SK-N-SH (cell line): ENCODE measurements around the gene TCN1. TPM values are rescaled to one million over a fixed set of nuclear protein-coding genes. Genes with fewer than 3 reads are reported as not detected.
"Not testable (repeated sequence)": the region's sequence is repeated elsewhere in the genome, so short reads cannot be mapped to it uniquely, and the experiment has no call there.

Experiments used
- CTCF ChIA-PET: fragments of 300-600, 350-600 bp; formaldehyde crosslinking; extraction: SDS; loops from one replicate; lab custom pipeline; 2021; lab: Yijun Ruan, JAX
- POLR2A ChIA-PET: fragments of 350-600 bp; sonication (Branson Sonifier 250); formaldehyde crosslinking; extraction: SDS; loops from one replicate; lab custom pipeline; 2020; ENCODE audit warnings: antibody characterized with exemption, inconsistent platforms; lab: Yijun Ruan, JAX
- DNase-seq: peaks from one replicate; pipeline ENCODE4 v3.0.0; 2012
- H2AFZ ChIP-seq: fragments of 200-600 bp; sonication (generic); 2 replicates; pipeline ENCODE4 v1.8.1; 2016; ENCODE audit warnings: antibody characterized with exemption, mild to moderate bottlenecking, low read depth
- H3F3A ChIP-seq: fragments of 200-600 bp; sonication (generic); replicated peaks from 2 replicates; pipeline ENCODE3; 2016; ENCODE audit warnings: antibody characterized with exemption, mild to moderate bottlenecking; ENCODE audit not compliant: insufficient read depth
- H3K27ac ChIP-seq, 2 experiments: fragments of 200-500 bp in 1 of 2; fragments of 200-600 bp in 1 of 2; sonication (Bioruptor generic) in 1 of 2; sonication (generic), shearing (Covaris generic) in 1 of 2; 2 replicates each; pipeline versions ENCODE4 v1.5.1 to v1.6.1; 2014 to 2016; ENCODE audit warnings: low read depth in 2 of 2, inconsistent platforms in 1 of 2, low read length in 1 of 2, mild to moderate bottlenecking in 1 of 2, mixed read lengths in 1 of 2
- H3K27me3 ChIP-seq: fragments of 200-600 bp; sonication (generic), shearing (Covaris generic); 2 replicates; pipeline ENCODE4 v1.6.1; 2016; ENCODE audit warnings: mixed run types; ENCODE audit not compliant: insufficient read depth
- H3K36me3 ChIP-seq, 2 experiments: fragments of 200-500 bp in 1 of 2; fragments of 200-600 bp in 1 of 2; sonication (Bioruptor generic) in 1 of 2; sonication (generic) in 1 of 2; replicated peaks in 1 of 2; 2 replicates each; pipeline versions ENCODE3 to v1.5.1; 2014 to 2016; ENCODE audit warnings: low read length in 1 of 2, mild to moderate bottlenecking in 1 of 2; ENCODE audit not compliant: insufficient read depth in 2 of 2, control insufficient read depth in 1 of 2
- H3K4me1 ChIP-seq, 2 experiments: fragments of 200-500 bp in 1 of 2; fragments of 200-600 bp in 1 of 2; sonication (Bioruptor generic) in 1 of 2; sonication (generic), shearing (Covaris generic) in 1 of 2; 2 replicates each; pipeline versions ENCODE4 v1.5.1 to v1.6.1; 2014 to 2016; ENCODE audit warnings: low read depth in 1 of 2, low read length in 1 of 2, mixed run types in 1 of 2; ENCODE audit not compliant: insufficient read depth in 2 of 2, control insufficient read depth in 1 of 2
- H3K4me2 ChIP-seq: fragments of 200-600 bp; sonication (generic), shearing (Covaris generic); 2 replicates; pipeline ENCODE4 v1.6.1; 2017; ENCODE audit warnings: mixed run types
- H3K4me3 ChIP-seq, 2 experiments: fragments of 200-500 bp in 1 of 2; fragments of 200-600 bp in 1 of 2; sonication (Bioruptor generic) in 1 of 2; sonication (generic), shearing (Covaris generic) in 1 of 2; 2 replicates each; pipeline versions ENCODE4 v1.5.1 to v1.8.1; 2014 to 2016; ENCODE audit warnings: low read depth in 2 of 2, inconsistent platforms in 1 of 2, low read length in 1 of 2, mild to moderate bottlenecking in 1 of 2, mixed read lengths in 1 of 2, moderate library complexity in 1 of 2
- H3K79me2 ChIP-seq: fragments of 200-600 bp; sonication (generic); 2 replicates; pipeline ENCODE4 v1.8.1; 2017; ENCODE audit warnings: mild to moderate bottlenecking; ENCODE audit not compliant: insufficient read depth
- H3K9ac ChIP-seq: fragments of 200-600 bp; sonication (generic); 2 replicates; pipeline ENCODE4 v1.6.1; 2017; ENCODE audit warnings: mixed run types
- H3K9me2 ChIP-seq: fragments of 200-600 bp; sonication (generic); 2 replicates; pipeline ENCODE4 v1.6.1; 2017; ENCODE audit warnings: mixed run types
- H3K9me3 ChIP-seq: fragments of 200-600 bp; sonication (generic); 2 replicates; pipeline ENCODE4 v1.6.1; 2017; ENCODE audit warnings: mixed run types, mild to moderate bottlenecking, moderate library complexity
- H4K20me1 ChIP-seq: fragments of 200-600 bp; sonication (generic); 2 replicates; pipeline ENCODE4 v1.6.1; 2017; ENCODE audit warnings: mild to moderate bottlenecking, mixed run types; ENCODE audit not compliant: insufficient read depth
- ELF1 ChIP-seq: IDR thresholded peaks from 2 replicates; pipeline ENCODE4 v1.4.0; 2012
- EP300 ChIP-seq, 2 experiments: IDR thresholded peaks; 2 replicates each; pipeline versions ENCODE4 v1.4.0 to v1.6.1; 2012; ENCODE audit warnings: borderline replicate concordance in 1 of 2, low read depth in 1 of 2, low read length in 1 of 2
- EZH2phosphoT487 ChIP-seq: fragments of 200-600 bp; sonication (generic); IDR thresholded peaks from 2 replicates; pipeline ENCODE4 v1.6.1; 2017; ENCODE audit warnings: low read depth, mixed run types, mild to moderate bottlenecking, antibody characterized with exemption, moderate library complexity, borderline replicate concordance
- FOSL2 ChIP-seq: IDR thresholded peaks from 2 replicates; pipeline ENCODE4 v1.4.0; 2012; ENCODE audit warnings: low read depth, mild to moderate bottlenecking, moderate library complexity, borderline replicate concordance
- FOXJ3 ChIP-seq: sonication (generic); formaldehyde crosslinking; IDR thresholded peaks from 2 replicates; pipeline ENCODE4 v1.5.1; 2020; ENCODE audit warnings: mild to moderate bottlenecking, missing genetic modification reagents
- GATA2 ChIP-seq: sonication (generic); formaldehyde crosslinking; IDR thresholded peaks from 2 replicates; pipeline ENCODE4 v1.5.0; 2020; ENCODE audit warnings: mild to moderate bottlenecking, missing genetic modification reagents
- JUND ChIP-seq: IDR thresholded peaks from 2 replicates; pipeline ENCODE4 v1.4.0; 2012
- MEF2A ChIP-seq: IDR thresholded peaks from 2 replicates; pipeline ENCODE4 v1.4.0; 2012; ENCODE audit warnings: low read depth, borderline replicate concordance
- NFIC ChIP-seq: IDR thresholded peaks from 2 replicates; pipeline ENCODE4 v1.4.0; 2012; ENCODE audit warnings: borderline replicate concordance
- POLR2AphosphoS5 ChIP-seq: IDR thresholded peaks from 2 replicates; pipeline ENCODE4 v1.6.1; 2012; ENCODE audit warnings: low read depth, low read length
- RAD21 ChIP-seq: IDR thresholded peaks from 2 replicates; pipeline ENCODE4 v1.6.1; 2012; ENCODE audit warnings: mild to moderate bottlenecking, low read length
- RCOR1 ChIP-seq: fragments of 150-350 bp; IDR thresholded peaks from 2 replicates; pipeline ENCODE4 v1.6.1; 2017; ENCODE audit warnings: antibody characterized with exemption, low read length
- SIN3A ChIP-seq: IDR thresholded peaks from 2 replicates; pipeline ENCODE4 v1.6.1; 2012; ENCODE audit warnings: low read depth, mild to moderate bottlenecking, low read length, moderate library complexity, borderline replicate concordance
- TAF1 ChIP-seq: IDR thresholded peaks from 2 replicates; pipeline ENCODE4 v1.6.1; 2012; ENCODE audit warnings: low read depth, mild to moderate bottlenecking, low read length, moderate library complexity, borderline replicate concordance
- TEAD4 ChIP-seq: IDR thresholded peaks from 2 replicates; pipeline ENCODE4 v1.4.0; 2012; ENCODE audit warnings: mild to moderate bottlenecking, borderline replicate concordance; ENCODE audit not compliant: insufficient read depth
- WGBS: methylation state at CpG from one replicate; pipeline ENCODE4 v1.1.6; 2017; ENCODE audit warnings: low lambda C conversion rate; 5-methylcytosine and 5-hydroxymethylcytosine counted together
- polyA plus RNA-seq, 3 experiments: library from polyadenylated mRNA; depleted of rRNA; stranded (reverse); fragments of >200 nt; gene quantifications; 2 replicates each; pipeline ENCODE4 v1.2.3, GENCODE V29; 2012
- TF ChIP-seq, protein P1 (sequence below): fragments of 200-600 bp; sonication (generic); IDR thresholded peaks from 2 replicates; pipeline ENCODE4 v1.6.1; 2017; ENCODE audit warnings: antibody characterized with exemption, mild to moderate bottlenecking, moderate library complexity
- TF ChIP-seq, protein P2 (sequence below): IDR thresholded peaks from 2 replicates; pipeline ENCODE4 v1.4.0; 2012; ENCODE audit warnings: low read depth, borderline replicate concordance
- TF ChIP-seq, protein P3 (sequence below): IDR thresholded peaks from 2 replicates; pipeline ENCODE4 v1.4.0; 2012; ENCODE audit warnings: low read depth, borderline replicate concordance
- TF ChIP-seq, protein P4 (sequence below): fragments of 150-350 bp; IDR thresholded peaks from 2 replicates; pipeline ENCODE4 v1.6.1; 2016; ENCODE audit warnings: mild to moderate bottlenecking, low read depth, low read length

Gene TCN1, protein sequence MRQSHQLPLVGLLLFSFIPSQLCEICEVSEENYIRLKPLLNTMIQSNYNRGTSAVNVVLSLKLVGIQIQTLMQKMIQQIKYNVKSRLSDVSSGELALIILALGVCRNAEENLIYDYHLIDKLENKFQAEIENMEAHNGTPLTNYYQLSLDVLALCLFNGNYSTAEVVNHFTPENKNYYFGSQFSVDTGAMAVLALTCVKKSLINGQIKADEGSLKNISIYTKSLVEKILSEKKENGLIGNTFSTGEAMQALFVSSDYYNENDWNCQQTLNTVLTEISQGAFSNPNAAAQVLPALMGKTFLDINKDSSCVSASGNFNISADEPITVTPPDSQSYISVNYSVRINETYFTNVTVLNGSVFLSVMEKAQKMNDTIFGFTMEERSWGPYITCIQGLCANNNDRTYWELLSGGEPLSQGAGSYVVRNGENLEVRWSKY
- 0.03 TPM in 1 of 2 replicates, not detected in the other for polyA plus RNA-seq (2012; rRNA removed)
- polyA plus RNA-seq (2012; cell fraction: cytosol; rRNA removed) = not detected in 2 replicates
- polyA plus RNA-seq (2012; cell fraction: nucleus; rRNA removed) = not detected in 2 replicates

DNA sequence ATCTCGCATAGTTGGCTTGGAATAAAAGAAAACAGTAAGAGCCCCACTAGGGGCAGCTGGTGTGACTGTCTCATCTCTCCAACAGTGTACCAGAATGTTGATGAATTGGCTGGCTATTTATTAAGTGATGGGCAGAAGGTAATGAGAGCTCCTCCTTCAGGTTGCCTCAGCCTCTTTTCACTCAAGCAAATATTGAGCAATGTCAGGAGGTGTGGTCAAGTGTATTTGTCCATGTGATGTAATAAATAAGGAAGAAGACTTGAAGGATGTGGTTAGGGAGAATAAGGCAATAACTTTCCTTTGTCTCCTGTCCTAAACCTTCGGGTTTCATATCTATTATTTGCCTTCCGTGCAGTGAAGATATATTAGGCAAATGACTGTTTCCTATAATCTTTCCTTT, at the start of gene TCN1:
Gene TCN1, minus strand, starts transcription at position 91 of the 400 bp plus-strand sequence. Its CDS starts 17 bp downstream, at position 74.
- H3F3A ChIP-seq = no peaks in the 10 kb centered on the region
- no peaks in the 10 kb centered on the region for H3K27me3 ChIP-seq
- CTCF ChIA-PET = interaction anchor here (1.7 kb wide), 1 partner anchor 13 kb away, joined by 4 read pairs; no protein-coding TSS in a partner anchor
- H3K36me3 ChIP-seq = no peaks in the 10 kb centered on the region
- H3K9me3 ChIP-seq = 0 out of 2 replicates have a peak, but pooled peaks cover 8% of the 10 kb centered on the region
- POLR2A ChIA-PET = no interaction called here
- H4K20me1 ChIP-seq = no peaks in the 10 kb centered on the region
- no peak within 1 kb of the TSS for H3K4me2 ChIP-seq
- H2AFZ ChIP-seq = no peak within 1 kb of the TSS
- H3K27ac ChIP-seq = no peak within 1 kb of the TSS
- H3K4me1 ChIP-seq = no peaks in the 10 kb centered on the region
- H3K79me2 ChIP-seq = no peaks in the 10 kb centered on the region
- 0 out of 2 replicates have a peak, but pooled peaks cover 5% of the 10 kb centered on the region for H3K9me2 ChIP-seq
- H3K9ac ChIP-seq = no peak within 1 kb of the TSS
- H3K4me3 ChIP-seq = no peak within 1 kb of the TSS
- 5% methylated on average over 3 of the region's 3 CpGs for WGBS
- TF ChIP-seq MEF2A (no peak), JUND (no peak), FOXJ3 (CRISPR knock-in tag) (no peak), SIN3A (no peak), GATA2 (CRISPR knock-in tag) (no peak), EP300 (IDR thresholded peaks at IDR 0.05; ENCODE audit: borderline replicate concordance in 1 of 2, low read depth in 1 of 2, low read length in 1 of 2) (no peak), RCOR1 (no peak), NFIC (no peak), RAD21 (no peak), FOSL2 (no peak), TAF1 (no peak), ELF1 (no peak), POLR2AphosphoS5 (no peak), TEAD4 (no peak), EZH2phosphoT487 (no peak)
- TF ChIP-seq, protein P1, sequence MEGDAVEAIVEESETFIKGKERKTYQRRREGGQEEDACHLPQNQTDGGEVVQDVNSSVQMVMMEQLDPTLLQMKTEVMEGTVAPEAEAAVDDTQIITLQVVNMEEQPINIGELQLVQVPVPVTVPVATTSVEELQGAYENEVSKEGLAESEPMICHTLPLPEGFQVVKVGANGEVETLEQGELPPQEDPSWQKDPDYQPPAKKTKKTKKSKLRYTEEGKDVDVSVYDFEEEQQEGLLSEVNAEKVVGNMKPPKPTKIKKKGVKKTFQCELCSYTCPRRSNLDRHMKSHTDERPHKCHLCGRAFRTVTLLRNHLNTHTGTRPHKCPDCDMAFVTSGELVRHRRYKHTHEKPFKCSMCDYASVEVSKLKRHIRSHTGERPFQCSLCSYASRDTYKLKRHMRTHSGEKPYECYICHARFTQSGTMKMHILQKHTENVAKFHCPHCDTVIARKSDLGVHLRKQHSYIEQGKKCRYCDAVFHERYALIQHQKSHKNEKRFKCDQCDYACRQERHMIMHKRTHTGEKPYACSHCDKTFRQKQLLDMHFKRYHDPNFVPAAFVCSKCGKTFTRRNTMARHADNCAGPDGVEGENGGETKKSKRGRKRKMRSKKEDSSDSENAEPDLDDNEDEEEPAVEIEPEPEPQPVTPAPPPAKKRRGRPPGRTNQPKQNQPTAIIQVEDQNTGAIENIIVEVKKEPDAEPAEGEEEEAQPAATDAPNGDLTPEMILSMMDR = no peak
- TF ChIP-seq, protein P2, sequence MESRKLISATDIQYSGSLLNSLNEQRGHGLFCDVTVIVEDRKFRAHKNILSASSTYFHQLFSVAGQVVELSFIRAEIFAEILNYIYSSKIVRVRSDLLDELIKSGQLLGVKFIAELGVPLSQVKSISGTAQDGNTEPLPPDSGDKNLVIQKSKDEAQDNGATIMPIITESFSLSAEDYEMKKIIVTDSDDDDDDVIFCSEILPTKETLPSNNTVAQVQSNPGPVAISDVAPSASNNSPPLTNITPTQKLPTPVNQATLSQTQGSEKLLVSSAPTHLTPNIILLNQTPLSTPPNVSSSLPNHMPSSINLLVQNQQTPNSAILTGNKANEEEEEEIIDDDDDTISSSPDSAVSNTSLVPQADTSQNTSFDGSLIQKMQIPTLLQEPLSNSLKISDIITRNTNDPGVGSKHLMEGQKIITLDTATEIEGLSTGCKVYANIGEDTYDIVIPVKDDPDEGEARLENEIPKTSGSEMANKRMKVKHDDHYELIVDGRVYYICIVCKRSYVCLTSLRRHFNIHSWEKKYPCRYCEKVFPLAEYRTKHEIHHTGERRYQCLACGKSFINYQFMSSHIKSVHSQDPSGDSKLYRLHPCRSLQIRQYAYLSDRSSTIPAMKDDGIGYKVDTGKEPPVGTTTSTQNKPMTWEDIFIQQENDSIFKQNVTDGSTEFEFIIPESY = no peak
- TF ChIP-seq, protein P3, sequence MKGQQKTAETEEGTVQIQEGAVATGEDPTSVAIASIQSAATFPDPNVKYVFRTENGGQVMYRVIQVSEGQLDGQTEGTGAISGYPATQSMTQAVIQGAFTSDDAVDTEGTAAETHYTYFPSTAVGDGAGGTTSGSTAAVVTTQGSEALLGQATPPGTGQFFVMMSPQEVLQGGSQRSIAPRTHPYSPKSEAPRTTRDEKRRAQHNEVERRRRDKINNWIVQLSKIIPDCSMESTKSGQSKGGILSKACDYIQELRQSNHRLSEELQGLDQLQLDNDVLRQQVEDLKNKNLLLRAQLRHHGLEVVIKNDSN = no peak
- TF ChIP-seq, protein P4, sequence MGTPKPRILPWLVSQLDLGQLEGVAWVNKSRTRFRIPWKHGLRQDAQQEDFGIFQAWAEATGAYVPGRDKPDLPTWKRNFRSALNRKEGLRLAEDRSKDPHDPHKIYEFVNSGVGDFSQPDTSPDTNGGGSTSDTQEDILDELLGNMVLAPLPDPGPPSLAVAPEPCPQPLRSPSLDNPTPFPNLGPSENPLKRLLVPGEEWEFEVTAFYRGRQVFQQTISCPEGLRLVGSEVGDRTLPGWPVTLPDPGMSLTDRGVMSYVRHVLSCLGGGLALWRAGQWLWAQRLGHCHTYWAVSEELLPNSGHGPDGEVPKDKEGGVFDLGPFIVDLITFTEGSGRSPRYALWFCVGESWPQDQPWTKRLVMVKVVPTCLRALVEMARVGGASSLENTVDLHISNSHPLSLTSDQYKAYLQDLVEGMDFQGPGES = no peak
- DNase-seq = no peak

DNA sequence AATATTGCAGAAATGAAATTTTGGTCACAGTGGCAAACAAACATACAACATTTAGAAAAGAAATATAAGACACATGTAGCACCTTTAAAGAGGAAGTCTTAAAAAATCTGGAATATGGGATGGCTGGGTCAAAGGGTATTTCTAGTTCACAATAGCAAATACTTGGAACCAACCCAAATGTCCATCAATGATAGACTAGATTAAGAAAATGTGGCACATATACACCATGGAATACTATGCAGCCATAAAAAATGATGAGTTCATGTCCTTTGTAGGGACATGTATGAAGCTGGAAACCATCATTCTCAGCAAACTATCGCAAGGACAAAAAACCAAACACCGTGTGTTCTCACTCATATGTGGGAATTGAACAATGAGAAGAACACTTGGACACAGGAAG, 37.3 kb upstream of the TCN1 start:
- H3K27me3 ChIP-seq, POLR2A ChIA-PET, H4K20me1 ChIP-seq, H3K9ac ChIP-seq, H3F3A ChIP-seq, H3K36me3 ChIP-seq, H2AFZ ChIP-seq, H3K79me2 ChIP-seq, H3K4me1 ChIP-seq, DNase-seq, H3K9me2 ChIP-seq, H3K4me2 ChIP-seq, H3K4me3 ChIP-seq, H3K9me3 ChIP-seq, H3K27ac ChIP-seq: not testable (repeated sequence)
- 25% methylated on average over 2 of the region's 2 CpGs for WGBS
- CTCF ChIA-PET = interaction anchor here (0.8 kb wide), 1 partner anchor 79 kb away, joined by 3 read pairs; no protein-coding TSS in a partner anchor
